Activated CD4-positive, alpha-beta T cell treated with anti-CD3 and anti-CD28 coated beads for 24 hours (primary cell): ENCODE results near the gene PCNX2.

Experiments used
- DNase-seq, 2 donors: peaks; one replicate each; pipeline ENCODE4 v3.0.0-alpha.2; 2020; ENCODE audit warnings: low read depth in 2 of 2

PCNX2 gene

DNA sequence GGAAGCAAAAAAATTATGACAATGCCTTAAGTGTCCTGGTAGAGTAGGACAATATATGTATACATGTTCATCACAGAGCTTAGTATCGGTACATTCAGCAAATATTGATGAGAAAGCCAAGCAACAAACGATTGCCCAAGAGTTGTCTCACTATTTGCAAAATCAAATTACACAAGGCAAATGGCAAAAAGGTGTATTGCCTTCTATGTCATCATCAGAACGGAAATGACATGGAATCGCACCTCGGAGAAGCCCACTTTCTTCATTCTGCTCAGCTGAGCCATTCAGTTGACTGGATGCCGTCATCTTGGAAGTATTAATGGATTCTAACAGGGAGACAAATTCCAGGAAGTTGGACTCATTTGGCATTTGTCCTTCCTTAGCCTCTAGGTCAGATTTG lies 37.7 kb downstream of the PCNX2 start:
- no peak for DNase-seq

DNA sequence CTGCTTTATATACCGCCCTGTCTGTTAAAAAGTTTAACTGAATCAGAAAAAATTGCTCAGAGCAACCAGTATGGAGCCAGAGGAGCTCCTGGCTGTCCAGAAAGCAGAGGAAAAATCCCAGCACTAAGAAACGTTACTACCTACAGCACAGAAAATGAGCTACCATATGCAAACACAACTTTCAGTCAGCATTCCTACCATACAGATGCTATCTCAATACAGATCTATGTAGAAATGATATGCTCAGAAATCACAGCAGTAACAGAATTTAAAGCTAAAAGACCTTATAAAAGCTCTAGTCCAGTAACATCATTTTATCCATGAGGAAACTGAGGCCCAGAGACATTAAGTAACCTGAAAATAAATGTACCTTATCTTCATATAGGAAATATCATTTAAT lies 38.7 kb downstream of the PCNX2 start:
- DNase-seq: no peak

DNA sequence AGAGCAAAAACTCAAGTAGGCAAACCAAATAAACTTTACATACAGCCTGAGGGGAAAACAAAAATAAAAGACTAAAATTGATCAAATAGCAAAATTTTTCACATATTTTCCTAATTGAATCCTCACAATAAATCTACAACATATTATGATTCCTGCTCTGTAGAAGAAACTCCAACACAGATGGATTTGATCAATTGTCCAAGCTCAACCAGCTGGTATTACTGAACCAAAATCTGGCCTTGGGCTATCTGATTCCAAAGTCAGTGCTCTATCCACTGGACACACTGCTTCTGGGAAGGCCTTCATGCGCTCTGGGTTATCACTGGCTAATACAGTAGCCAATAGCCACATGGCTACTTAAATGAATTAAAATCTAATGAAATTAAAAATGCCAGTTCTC lies 39.3 kb downstream of the PCNX2 start:
- DNase-seq: no peak

DNA sequence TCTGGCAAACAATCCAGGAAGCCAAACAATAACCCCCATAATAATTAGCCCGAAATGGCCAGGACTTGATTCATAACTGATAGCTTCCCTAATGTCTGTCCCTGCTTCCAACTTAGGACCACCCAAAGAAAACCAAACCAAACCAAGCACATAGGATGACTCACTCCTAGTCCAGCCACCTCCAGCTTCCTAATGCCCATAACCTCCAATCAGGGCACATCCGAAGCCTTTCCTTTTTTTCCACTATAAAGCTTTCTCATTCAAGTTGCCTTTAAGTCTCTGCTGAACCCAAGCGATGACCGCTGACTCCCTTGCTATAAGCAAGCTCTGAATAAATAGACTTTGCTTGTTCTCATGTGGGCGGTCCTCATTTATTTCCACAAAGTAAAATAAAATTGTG lies 40.4 kb downstream of the PCNX2 start:
- no peak for DNase-seq

DNA sequence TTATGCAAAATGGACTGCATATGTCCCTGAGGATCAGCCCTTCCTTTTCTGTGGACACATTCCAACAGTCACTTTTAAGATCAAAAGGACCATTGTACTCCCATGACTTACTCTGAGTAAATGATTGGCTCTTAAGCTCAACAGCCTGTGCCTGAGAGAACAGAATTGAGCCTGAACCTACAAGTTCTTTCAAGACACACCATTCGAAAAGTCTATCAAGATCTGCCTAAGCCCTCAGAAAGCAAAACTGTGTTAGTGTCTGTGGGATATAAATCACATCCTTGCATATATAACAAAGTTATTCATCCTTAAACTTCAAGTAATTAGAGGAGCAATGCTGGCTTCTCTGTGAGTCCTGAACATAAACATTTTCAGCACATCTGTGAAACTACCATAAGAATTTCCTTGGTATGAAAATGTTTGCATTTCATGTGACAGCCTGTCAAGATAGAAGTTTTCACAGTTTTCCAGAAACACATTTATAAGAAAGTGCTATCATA lies 41.6 kb downstream of the PCNX2 start:
- DNase-seq: no peak

DNA sequence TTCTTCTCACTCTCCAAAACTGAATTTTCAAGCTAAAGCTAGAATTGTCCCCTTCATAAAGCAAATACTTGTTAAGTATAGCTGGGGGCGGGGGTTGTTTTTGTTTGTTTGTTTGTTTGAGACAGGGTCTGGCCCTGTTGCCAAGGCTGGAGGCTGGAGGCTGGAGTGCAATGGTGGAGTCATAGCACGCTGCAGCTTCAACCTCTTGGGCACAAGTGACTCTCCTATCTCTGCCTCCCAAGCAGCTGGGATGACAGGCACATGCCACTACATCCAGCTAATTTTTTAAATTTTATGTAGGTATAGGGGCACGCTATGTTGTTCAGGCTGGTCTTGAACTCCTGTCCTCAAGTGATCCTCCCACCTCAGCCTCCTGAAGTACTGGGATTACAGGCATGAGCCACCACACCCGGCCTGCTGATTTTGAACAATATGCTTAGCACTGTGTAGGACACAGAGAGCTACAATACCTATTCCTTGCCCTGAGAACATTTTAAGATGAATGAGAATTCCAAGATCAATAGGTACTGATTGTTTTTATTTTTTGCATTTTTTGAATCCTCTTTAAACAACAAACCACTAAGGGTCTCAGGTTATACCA lies 42.2 kb downstream of the PCNX2 start:
- no peak for DNase-seq

DNA sequence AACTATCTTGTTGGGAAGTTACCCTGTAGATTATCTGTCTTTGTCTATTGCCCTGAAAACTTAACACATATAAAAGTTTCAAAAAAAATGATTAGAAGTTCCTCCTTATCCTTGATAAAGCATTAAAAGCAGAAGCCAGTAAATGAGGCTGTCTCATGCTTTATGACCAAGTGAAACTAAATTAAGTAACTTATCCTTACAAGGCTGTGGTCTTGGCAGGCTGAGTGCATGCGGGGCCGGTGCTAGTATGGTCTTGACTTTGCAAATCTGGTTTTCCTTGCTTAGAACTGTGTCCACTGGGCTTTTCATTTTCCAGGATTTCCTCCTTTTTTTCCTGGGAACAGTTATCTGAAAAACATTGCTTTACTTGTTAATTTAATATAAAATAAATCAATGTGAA lies 43.1 kb downstream of the PCNX2 start:
- DNase-seq: no peak

DNA sequence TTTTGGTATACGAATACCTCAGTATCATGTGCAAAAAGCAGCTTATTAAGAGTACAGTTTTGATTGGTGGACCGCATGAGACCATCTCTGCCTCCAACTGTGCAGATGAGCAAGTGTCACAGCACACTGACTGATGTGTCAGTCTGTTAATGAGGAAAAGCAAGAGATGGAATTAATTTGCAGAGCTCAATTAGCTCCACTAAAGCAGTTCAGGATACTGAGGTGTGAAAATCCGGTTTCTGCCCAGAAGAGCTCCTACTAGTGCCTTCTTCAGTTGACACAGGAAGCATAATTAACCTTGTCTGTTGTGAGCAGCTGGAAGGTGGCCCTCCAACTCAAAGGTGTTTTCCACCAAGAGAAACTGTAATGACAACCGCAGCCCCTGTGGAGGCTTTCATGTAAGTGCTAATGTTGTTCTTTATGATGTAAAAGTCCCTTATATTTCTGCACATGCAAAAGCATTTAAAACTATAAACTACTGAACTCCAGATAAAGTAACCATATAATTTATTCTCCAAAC lies 44.3 kb downstream of the PCNX2 start:
- no peak for DNase-seq

DNA sequence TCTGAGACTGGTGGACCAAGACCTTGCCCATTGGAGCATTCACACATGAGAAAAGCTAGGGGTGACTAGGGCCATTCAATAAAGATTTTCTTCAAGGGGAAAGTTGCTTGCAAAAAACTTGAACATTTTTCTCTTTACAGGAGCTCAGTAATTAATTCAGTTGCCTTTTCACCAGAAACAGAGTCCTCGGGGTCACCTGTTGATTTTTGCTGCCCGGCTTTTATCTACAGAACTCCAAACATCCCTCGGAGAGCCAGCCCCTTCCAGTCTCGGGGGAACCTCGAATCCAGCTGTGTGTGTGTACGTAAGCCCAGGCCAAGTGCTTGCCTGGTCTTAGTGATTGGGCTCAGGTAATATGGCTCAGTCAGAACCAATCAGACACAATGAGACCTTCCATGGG lies 47.5 kb downstream of the PCNX2 start:
- DNase-seq: no peak

DNA sequence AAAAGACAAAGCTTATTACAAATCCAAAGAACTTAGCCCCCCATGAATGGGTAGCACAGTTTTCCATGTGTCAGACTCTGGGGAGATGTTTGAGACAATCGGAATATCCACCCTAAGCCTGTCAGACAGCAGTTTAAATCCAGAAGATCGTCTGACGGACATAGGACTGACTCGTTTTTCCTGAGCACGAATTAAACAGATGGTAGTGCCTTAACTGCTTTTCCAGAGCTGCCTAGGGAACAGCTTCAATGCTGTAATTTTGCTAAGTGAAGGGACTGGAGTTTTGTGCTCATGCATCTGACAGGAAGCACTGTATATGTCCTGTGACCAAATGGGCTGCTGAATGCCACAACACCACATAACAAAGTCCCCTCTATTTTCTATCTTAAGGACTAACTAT lies 48.6 kb downstream of the PCNX2 start:
- DNase-seq: no peak

DNA sequence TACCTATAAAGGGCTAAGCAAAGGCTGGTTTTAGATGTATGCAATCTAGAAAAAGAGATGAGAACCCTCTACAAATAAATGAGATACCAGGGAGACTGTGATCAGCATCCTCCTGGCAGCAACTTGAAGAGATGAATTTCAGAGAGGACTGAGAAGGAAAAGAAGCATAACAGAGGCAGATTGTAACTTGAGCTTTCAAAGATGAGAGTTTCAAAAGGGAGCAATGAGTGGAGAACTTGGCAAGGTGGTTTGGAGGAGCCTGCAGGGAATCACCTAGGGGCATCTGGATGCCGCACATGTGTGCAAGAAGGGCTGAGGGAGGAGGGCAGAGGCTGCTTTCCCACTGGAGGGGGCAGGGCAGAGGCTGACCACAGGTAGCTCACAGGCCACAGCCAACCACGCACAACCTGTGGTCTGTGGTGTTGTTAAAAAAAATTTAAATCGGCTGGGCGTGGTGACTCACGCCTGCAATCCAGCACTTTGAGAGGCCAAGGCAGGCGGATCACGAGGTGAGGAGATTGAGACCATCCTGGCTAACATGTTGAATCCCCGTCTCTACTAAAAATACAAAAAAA lies 50.2 kb downstream of the PCNX2 start:
- DNase-seq: no peak

DNA sequence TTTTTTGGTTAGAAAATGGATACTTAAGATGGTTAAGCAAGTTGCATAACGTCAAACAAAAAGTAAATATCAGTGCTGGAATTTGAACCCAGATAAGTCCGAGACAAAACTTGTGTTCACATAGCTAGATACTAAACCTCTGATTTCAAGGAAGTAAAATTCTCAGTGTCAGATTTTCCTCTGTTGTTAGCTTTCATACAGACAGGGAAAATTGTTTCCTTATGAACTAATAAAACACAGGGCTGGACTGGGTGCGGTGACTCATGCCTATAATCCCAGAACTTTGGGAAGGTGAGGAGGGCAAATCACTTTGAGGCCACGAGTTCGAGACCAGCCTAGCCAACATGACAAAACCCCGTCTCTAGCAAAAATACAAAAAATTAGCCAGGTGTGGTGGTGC lies 51.3 kb downstream of the PCNX2 start:
- DNase-seq: no peak

DNA sequence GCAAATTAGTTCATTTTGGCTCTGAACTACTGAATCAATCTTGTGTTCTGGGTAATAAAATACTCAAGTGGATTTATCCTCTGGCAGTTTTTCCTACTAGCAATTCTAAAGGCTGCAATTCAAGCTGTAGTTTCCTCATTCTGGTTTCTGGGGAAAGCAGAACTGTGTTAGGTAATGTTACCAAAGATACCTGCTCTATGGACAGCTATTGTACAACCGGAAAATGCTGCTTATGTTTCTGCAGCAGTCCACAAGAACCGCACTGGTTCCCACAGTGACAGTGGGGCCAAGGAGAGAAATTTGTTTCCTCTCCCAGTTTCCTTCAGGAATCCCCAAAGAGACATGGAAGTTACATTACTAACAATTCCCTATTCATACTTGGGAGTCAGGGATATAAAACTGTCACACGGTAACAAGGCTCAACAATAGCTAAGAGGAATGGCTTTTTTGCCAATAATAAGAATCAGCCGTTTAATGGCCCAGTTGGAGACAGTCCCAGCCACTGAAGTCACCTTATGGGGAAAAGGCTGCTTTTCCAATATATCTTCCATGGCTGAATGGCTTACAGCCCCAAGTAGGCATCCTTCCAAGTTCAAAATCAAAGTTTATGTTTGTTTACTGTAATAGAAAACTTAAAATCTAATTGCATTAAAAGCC lies 52.6 kb downstream of the PCNX2 start:
- DNase-seq: no peak

DNA sequence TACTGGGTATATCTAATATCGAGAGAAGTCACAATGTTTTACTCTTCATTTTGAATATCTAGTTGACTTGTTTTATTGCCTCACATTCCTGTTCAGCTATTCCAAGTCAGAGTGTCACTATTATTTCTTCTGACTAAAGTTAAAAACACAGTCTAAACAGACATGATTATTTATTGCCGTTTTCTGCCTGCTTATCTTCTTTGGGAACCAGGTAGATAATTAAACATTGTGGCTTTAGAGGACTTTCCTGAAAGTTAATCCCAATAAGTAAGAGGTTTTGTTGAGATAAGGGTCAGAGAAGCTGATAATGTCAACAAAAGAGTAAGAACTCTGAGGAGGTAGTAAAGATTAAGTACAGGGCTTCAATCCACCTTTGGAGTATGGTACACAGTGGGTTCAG lies 53.8 kb downstream of the PCNX2 start:
- no peak for DNase-seq

DNA sequence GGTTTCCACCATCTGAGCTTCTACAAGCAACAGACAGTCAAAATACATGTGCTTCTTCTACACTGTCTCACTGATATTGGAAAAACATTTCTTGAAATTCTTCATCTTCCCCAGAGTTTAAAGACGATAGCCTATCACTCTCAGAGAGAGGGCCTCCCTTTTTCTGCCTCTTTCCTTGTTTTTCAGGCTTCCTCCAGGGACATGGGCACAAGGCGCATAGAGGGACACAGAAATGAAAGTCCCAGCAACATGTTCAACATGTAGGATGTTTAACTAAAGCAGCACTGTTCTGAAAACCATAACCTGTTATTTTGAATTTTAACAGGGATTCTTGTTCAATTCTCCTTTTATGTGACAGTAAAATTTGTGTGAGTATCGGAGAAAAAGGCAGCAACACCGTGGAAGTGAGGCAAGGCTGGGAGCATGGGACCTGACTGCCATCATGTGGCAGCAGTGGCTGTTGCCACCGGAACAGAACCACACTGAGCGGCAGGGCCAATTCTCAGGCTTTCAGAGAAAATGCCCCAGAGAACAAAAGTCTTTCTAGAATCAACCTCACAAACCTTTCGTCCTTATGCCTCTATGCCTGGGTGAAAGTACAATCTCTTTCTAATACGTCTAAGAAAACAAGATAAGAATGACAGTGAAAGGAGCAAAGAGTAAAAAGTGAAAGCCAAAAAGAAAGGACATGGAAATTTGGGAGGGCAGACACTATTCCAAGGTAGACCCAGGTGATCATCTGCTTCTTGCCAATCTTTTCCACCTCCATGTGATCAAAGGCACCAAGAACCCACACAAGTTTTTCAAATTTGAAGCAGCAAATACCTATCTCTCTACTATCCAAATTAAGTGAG lies 54.5 kb downstream of the PCNX2 start:
- no peak for DNase-seq

DNA sequence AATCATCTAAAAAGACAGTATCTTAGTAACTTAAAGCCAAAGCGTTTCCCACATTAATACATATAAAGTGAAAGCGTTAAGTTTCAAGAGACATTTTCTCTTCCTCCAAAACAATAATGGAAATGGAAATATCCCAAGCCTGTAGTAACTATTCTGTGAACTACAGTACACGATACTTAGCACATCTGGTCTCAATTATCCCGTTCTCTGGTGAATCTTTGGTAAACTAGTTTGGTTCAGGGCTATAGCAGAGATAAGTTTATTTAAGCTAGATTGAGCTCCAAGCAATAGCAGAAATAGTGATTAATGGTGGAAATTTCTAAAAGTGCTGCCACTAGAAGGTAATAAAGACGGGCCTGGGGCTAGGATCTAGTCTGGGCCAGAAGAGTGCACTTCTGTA lies 55.2 kb downstream of the PCNX2 start:
- no peak for DNase-seq

DNA sequence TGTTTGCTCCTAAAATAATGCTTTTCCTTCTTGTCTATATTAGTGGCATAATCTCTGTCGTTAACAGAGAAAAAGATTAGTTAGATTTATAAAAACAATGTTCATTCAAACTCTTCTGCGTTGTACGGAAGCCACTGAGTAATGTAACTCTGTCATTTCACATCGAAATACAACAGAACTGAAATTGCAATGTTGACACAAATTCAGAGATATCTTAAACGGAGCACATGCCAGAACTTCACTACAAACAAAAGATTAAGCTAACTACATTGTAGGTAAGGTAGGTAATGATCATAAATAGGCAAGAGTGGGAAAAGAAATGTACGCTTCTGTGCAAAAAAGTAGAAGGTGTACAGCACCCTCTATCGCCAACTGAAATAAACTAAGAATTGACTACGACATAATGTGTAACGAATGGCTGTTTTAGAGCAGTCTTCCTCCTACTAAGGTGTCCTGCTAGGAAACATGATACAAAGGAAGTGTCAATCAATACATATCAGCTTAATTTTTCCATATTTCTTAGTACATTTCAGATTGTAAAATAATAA lies 56.6 kb downstream of the PCNX2 start:
- DNase-seq: no peak

DNA sequence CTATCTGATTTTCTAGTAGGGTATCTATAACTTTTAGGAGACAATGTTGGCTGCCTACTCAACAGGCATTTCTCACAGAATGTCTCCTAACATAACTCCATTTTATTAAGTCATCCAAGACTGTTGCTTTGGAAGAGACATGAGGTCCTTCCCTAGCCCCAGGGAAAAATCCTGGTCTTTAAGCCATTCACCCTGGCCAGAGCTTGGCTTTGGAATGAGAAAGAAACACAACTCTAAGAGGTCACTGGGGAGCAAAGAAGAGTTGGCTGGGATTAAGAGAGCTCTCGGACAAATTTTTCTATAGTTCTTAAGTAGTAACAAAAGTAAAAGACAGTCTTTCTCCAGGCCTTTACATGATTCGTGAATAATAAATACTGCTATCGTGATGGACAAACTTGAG lies 57.9 kb downstream of the PCNX2 start:
- no peak for DNase-seq

DNA sequence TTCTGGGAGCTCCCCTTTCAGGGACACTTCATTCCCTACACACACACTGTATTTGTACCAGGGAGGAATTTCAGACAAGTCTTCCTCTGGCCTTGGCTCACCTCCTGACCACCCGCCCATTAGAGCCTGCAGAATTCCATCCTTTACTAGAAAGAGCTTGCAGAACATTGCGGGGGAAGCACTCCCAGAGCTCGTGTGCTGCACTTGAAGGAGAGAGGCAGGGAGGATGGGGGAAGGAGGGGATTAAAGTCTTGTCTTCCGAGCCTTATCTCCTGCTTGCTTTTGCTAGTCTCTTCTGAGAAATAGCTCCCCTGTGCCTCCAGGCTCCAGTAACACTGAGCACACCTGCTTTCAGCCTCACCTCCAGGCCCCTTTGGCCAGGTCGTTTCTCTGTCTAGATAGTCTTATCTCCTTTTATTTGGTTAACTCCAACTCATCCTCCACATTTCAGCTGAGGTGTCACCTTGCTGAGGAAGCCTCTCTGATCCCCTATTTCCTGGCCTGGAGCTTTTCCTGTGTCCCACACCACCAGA lies 62.0 kb downstream of the PCNX2 start:
- no peak for DNase-seq

DNA sequence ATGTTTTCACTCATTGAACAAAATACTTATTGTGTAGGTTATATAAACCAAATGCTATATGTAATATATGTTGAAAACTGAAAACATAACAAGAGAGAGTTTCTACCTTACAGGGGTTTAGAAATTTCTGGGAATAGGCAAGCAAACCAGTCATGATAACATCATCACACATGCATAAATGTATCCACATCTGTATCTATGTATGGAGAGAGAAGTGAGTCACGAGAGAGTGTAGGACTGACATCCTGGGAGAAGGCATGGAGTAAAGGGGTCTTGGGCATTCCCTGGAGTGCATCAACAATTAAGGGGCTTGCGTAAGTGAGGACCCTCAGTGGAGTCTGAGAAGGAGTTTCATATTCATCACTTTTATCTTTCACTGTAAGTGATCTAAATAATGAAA lies 65.5 kb downstream of the PCNX2 start:
- no peak for DNase-seq

DNA sequence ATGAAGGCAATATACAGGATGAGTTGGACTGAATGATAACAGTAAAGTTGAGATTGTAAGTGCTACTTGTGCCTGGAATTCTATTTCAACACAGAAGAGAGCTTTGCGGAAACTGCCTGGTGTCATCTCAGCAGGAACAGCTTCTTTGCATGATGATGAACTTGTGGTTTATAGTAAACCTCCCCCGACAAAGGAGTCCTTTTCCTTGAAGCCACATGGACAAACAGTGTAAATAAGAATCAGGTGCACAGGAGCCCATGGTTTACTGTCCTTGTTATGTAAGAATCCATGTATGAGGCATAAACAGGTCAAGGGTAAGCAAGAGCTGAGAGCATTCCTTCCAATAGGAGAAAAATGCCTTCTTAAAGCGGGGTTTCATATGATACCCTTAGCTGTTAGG lies 66.2 kb downstream of the PCNX2 start:
- no peak for DNase-seq

DNA sequence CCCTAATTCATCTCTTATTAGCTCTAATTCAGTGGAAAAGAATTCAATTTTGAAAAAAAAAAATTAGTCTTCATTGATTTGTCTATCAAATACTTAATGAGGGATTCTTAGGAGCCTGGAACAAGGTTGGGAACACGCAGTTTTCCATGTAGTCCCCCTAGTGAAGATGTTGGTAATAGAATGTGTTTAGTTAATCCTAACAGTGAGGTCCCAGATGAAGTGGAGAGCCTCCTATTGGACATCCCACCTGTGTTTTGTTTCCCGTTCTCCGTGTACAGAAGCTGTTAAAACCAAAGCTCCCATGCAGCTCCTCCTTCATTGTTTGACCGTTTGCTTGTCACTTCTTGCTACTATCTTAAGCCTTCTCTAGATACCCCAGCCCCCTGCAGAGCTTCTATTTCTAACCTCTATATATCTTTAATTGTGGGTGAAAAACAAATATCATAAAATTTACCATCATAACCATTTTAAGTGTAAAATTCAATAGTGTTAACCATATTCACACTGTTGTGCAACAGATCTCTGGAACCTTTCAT lies 67.5 kb downstream of the PCNX2 start:
- DNase-seq: no peak
